Activated naive CD8-positive, alpha-beta T cell (primary cell): ENCODE measurements around the gene ARHGEF17.
A peak's percentile ranks its signal among the peaks of the same experiment; 100 is the strongest.

Experiments
- H3K27ac Mint-ChIP-seq: one replicate; pipeline ENCODE4 v1.8.0; 2021; ENCODE audit warnings: mixed read lengths
- H3K27me3 Mint-ChIP-seq: one replicate; pipeline ENCODE4 v1.8.0; 2021; ENCODE audit warnings: mixed read lengths
- H3K36me3 Mint-ChIP-seq: one replicate; pipeline ENCODE4 v1.8.0; 2021; ENCODE audit warnings: mixed read lengths
- H3K4me1 Mint-ChIP-seq: one replicate; pipeline ENCODE4 v1.8.0; 2021; ENCODE audit warnings: low read depth, mixed read lengths
- H3K4me3 Mint-ChIP-seq: one replicate; pipeline ENCODE4 v1.8.0; 2021; ENCODE audit warnings: mild to moderate bottlenecking, mixed read lengths
- H3K9me3 Mint-ChIP-seq: one replicate; pipeline ENCODE4 v1.8.0; 2021; ENCODE audit warnings: low read depth, mixed read lengths

The ARHGEF17 gene, protein sequence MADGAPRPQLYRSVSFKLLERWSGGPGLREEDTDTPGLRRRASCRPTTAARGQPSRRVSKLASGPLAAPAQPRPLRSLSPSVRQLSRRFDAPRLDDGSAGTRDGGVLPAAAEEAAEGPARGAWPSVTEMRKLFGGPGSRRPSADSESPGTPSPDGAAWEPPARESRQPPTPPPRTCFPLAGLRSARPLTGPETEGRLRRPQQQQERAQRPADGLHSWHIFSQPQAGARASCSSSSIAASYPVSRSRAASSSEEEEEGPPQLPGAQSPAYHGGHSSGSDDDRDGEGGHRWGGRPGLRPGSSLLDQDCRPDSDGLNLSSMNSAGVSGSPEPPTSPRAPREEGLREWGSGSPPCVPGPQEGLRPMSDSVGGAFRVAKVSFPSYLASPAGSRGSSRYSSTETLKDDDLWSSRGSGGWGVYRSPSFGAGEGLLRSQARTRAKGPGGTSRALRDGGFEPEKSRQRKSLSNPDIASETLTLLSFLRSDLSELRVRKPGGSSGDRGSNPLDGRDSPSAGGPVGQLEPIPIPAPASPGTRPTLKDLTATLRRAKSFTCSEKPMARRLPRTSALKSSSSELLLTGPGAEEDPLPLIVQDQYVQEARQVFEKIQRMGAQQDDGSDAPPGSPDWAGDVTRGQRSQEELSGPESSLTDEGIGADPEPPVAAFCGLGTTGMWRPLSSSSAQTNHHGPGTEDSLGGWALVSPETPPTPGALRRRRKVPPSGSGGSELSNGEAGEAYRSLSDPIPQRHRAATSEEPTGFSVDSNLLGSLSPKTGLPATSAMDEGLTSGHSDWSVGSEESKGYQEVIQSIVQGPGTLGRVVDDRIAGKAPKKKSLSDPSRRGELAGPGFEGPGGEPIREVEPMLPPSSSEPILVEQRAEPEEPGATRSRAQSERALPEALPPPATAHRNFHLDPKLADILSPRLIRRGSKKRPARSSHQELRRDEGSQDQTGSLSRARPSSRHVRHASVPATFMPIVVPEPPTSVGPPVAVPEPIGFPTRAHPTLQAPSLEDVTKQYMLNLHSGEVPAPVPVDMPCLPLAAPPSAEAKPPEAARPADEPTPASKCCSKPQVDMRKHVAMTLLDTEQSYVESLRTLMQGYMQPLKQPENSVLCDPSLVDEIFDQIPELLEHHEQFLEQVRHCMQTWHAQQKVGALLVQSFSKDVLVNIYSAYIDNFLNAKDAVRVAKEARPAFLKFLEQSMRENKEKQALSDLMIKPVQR (N-terminal part only)

DNA sequence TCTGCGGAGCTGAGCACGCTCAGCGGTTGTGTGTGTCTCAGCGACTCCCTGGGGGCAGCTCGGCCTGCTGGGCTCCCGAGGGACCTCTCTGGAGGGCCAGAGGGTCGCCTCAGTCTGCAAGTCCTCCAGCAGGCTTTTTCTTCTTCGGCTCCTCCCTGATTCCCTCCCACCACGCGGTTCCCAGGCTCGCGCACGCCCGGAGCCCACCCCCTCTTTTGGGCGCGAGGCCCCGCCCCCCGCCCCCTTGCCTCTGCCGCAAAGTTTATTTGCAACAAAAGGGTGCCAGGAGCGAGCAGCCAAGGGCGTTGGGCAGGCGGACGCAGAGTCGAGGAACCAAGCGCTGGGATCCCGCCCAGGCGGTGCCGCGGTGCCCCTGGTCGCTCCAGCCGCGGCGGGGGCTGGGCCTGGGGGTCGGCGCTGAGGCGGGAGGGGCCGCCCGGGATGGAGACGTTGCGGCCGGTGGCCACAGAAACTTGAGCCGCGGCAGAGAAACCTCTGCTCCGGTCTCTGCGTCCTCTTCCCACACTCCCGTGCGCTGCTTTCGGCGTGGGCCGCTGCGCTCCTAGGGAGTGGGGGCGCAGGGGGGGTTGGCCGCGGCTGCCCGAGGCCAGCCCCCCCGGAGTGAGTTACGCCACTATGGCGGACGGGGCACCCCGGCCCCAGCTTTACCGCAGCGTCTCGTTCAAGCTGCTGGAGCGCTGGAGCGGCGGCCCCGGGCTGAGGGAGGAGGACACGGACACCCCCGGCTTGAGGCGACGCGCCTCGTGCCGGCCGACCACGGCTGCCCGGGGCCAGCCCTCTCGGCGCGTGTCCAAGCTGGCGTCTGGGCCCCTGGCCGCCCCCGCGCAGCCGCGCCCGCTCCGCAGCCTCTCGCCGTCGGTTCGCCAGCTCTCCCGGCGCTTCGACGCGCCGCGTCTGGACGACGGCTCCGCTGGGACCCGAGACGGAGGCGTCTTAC lies at the start of gene ARHGEF17:
Gene ARHGEF17 (plus strand): TSS at position 274 of the 958 bp plus-strand sequence. CDS start 363 bp downstream, at position 637.
- Mint-ChIP-seq H3K27me3 (peaks cover 9% of the 10 kb centered on the region), H3K27ac (peak within 1 kb of the TSS; percentile 5), H3K36me3 (no peaks in the 10 kb centered on the region), H3K4me3 (peak within 1 kb of the TSS; percentile 93), H3K4me1 (peaks cover 10% of the 10 kb centered on the region), H3K9me3 (no peaks in the 10 kb centered on the region)

DNA sequence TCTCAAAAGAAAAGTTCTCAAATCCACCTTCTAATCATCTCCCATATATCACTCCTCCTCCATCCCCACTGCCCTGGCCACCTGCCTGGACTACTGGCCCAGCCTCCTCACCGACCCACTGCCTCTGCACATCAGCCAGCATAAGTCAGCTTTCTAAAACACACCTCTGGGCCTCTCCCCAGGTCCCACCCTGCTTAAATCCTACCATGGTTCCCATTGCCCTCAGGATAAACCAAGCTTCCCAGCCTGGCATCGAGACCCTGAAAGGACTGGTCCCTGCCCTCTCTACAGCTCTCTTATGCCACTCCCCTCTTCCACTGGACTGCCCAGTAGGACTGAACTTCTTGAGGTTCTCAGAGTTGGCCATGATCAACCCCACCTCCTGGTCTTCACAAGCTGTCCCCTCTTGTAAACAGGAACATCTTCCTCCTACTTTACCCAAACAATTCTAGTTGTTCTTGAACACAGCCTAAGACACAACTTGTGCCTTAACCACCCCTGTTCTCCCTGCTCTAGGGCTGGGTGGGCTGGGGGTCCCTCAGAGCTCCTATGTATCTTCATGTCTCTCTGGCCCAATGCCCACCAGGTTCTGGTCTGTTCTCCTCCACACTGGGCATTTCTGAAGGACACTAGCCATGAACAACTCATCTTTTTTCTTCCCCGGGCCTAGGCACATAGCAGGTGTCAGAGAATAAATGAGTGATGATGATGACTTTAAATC lies 48.5 kb upstream of the ARHGEF17 start:
- H3K36me3 Mint-ChIP-seq = no peaks in the 10 kb centered on the region
- peaks cover 4% of the 10 kb centered on the region for H3K27me3 Mint-ChIP-seq
- H3K9me3 Mint-ChIP-seq = no peaks in the 10 kb centered on the region
- H3K4me3 Mint-ChIP-seq = no peak overlapping the region
- no peaks in the 10 kb centered on the region for H3K4me1 Mint-ChIP-seq
- H3K27ac Mint-ChIP-seq = no peak overlapping the region

DNA sequence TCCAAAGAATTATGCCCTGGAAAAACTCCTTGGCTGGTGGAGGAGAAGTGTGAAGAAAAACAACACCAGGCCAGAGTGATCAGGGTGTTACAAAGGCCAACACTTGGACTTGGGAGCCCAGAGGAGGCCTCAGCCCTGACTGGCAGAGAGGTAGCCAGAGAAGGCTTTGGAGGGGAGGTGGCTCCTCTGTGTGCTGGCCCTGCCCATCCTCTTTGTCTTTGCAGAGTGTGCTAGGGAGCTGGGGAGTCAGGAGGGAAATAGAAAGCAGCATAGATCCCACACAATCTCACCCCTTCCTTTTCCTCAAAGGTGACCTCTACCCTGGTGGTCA lies 48.0 kb upstream of the ARHGEF17 start:
- Mint-ChIP-seq H3K36me3 (no peaks in the 10 kb centered on the region), H3K4me3 (no peak overlapping the region), H3K4me1 (no peaks in the 10 kb centered on the region), H3K27ac (no peak overlapping the region), H3K27me3 (peaks cover 9% of the 10 kb centered on the region), H3K9me3 (no peaks in the 10 kb centered on the region)

DNA sequence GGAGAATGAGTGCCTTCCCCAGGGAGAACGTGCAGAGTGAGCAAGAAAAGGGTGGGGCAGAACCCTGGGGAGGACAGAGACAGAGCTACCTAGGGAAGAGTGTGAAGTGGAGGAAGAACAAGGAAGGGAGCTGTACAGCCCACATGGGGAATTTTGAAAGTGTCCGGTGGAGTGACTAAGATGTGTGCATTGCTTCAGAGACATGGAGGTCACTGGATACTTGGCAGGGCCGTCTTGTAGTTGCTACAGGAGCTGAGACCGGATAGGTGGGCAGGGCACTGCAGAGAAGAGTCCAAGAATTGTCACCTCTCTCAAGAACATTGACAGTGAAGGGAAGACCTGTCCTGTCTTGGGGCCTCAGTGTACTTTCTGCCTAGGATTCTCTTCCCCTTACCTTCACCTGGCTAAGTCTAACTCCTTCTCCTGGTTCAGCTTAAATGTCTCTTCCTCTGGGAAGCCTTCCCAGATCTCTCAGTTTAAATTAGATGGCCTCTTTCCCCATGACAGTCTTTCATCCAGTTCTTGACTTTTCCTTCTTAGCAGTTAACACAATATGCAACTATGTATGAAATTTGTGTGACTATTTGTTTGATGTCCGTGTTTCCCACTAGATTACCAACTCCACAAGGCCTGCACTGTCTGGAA lies 45.1 kb upstream of the ARHGEF17 start:
- no peak overlapping the region for H3K27ac Mint-ChIP-seq
- H3K27me3 Mint-ChIP-seq = peaks cover 12% of the 10 kb centered on the region
- H3K36me3 Mint-ChIP-seq = no peaks in the 10 kb centered on the region

DNA sequence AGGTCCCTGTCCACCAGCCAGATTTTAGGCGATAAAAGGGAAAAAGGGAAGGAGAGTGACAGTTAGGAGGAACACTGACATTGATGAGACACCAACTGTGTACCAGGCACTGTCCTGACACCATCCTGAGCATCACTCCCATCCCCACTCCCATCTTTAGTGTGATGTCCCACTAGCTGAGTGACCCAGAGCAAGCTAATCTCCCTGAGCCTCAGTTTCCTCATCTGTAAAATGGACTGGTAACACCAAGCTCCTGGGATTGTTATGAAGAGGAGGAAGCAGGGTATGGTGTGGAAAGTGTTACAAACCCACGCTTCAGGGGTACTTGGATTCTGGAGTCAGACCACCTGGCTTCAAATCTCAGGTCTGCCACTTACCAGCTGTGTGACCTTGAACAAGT lies 44.4 kb upstream of the ARHGEF17 start:
- Mint-ChIP-seq H3K27ac (no peak overlapping the region), H3K36me3 (no peaks in the 10 kb centered on the region), H3K4me1 (no peaks in the 10 kb centered on the region), H3K9me3 (no peaks in the 10 kb centered on the region), H3K27me3 (peaks cover 12% of the 10 kb centered on the region), H3K4me3 (no peak overlapping the region)

More for the DNA sequence above, 45.1 kb upstream of the ARHGEF17 start:
- H3K4me1 Mint-ChIP-seq = no peaks in the 10 kb centered on the region
- no peaks in the 10 kb centered on the region for H3K9me3 Mint-ChIP-seq
- no peak overlapping the region for H3K4me3 Mint-ChIP-seq

DNA sequence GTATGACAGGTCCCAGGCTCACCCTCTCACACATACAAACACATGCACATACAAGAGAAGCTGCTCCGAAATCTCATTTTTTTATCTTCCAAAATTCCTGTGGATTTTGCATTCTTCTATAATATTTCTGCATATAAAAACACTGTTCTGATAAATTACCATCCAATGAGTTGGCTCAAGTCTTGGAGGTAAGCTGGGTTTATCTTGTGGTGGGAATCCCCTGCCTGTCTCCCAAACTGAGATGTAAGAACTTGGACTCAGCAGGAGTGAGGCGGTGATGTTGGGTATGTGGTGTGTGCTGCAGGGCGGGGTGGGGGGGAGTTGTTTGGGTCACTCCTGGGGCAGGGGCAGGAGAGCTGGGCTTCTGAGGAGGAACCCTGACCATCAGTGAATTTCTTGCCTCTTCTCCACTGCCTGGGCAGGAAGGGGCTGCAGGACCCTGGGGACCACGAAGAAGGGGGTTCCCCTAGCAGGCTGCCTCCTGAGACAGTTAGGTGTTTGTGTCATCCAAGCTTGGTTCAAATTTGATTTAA lies 42.7 kb upstream of the ARHGEF17 start:
- Mint-ChIP-seq H3K36me3 (no peaks in the 10 kb centered on the region), H3K4me1 (no peaks in the 10 kb centered on the region), H3K27ac (no peak overlapping the region), H3K4me3 (no peak overlapping the region), H3K9me3 (no peaks in the 10 kb centered on the region), H3K27me3 (peaks cover 12% of the 10 kb centered on the region)

DNA sequence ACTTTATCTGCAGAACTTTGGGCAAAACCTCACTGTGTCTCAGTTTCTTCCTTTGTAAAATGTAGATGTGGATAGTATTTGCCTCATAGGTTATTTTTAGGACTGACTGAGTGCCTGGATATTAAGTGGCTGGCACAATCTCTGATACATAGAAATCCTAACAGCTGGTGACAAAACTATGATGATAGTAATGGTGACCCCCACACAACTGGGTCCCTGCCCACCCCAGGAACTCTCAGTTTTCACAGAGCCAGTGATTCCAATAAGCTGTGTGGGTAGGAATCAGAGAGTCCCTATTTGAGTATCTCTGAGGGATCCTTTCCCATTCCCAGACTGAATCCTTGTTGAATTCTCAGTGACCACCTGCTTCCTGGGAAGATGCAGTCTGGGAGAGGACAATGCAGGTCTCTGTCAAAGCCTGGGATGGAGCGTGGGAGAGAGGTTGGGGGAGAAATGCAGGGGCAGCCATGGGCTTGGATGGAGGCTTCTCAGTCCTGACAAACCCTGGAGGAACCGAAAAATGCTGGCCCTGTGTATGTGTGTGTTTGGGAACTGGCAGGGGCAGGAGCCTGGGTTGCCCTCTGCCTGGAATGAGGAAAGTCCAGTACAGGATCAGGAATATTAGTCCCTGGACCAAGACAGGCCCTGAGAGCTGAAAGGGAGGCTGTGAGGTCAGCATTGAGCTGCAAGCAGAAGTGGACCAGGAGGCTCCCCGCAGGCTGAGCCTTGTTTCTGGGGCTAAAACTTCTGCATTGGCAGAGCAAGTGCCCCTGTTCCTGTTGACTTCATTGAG lies 42.0 kb upstream of the ARHGEF17 start:
- H3K27ac Mint-ChIP-seq = no peak overlapping the region
- H3K9me3 Mint-ChIP-seq = no peaks in the 10 kb centered on the region
- H3K4me1 Mint-ChIP-seq = no peaks in the 10 kb centered on the region
- no peaks in the 10 kb centered on the region for H3K36me3 Mint-ChIP-seq
- no peak overlapping the region for H3K4me3 Mint-ChIP-seq
- peaks cover 12% of the 10 kb centered on the region for H3K27me3 Mint-ChIP-seq

DNA sequence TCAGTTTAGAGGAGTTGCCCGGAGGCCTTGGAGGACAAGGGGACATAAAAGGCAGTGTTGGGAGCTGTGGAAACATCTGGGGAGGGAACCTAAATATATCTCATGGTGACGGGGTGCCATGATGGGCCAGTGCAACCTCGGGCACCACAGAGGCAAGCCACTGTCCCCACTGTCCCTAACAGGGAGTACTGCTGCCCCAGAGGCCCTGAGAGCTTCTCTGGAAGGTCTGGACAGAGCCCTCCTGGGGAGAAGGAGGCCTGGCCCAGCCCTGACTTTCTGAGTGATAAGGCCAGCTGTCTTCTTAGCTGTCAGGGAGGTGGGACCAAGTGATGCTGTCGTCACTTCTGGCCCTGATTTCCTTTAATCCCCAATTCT lies 41.4 kb upstream of the ARHGEF17 start:
- H3K36me3 Mint-ChIP-seq = no peaks in the 10 kb centered on the region
- no peak overlapping the region for H3K27ac Mint-ChIP-seq
- H3K27me3 Mint-ChIP-seq = peaks cover 12% of the 10 kb centered on the region
- no peak overlapping the region for H3K4me3 Mint-ChIP-seq
- H3K4me1 Mint-ChIP-seq = no peaks in the 10 kb centered on the region
- no peaks in the 10 kb centered on the region for H3K9me3 Mint-ChIP-seq

DNA sequence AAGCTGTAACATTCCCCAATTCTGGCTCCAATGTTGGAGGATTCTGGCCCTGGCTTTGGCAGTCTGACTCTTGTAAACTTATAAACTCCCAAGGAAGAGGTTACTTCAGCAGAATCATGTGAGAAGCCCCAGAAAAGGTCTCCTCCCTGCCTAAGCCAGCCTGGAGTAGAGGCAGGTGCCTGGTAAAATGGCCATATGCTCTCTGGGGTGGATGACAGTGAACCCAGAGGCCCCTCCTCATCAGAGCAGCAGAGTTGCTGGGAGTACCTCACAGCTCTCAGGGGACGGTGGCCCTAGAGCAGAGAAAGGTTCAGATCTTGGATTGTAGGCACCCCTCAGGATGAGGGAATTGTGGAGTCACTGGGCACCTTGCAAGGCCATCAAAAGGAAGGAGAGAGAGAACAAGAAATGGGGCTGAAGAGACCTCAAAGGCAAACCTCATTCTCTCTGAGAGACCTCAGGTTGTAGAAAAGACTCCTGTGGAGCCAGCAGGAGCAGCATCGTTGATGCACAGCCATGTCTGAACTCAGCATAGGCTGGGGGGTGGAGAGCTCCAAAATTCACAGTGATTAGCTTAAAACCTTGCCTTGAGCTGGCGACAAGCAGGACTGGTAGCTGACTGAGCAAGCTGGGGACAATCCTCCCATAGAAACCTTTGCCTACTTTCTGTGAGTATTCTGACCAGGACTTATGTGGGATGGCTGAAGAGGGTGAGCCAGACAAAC lies 40.8 kb upstream of the ARHGEF17 start:
- Mint-ChIP-seq H3K36me3 (no peaks in the 10 kb centered on the region), H3K27me3 (peaks cover 12% of the 10 kb centered on the region), H3K9me3 (no peaks in the 10 kb centered on the region), H3K4me3 (no peak overlapping the region), H3K4me1 (no peaks in the 10 kb centered on the region), H3K27ac (no peak overlapping the region)

DNA sequence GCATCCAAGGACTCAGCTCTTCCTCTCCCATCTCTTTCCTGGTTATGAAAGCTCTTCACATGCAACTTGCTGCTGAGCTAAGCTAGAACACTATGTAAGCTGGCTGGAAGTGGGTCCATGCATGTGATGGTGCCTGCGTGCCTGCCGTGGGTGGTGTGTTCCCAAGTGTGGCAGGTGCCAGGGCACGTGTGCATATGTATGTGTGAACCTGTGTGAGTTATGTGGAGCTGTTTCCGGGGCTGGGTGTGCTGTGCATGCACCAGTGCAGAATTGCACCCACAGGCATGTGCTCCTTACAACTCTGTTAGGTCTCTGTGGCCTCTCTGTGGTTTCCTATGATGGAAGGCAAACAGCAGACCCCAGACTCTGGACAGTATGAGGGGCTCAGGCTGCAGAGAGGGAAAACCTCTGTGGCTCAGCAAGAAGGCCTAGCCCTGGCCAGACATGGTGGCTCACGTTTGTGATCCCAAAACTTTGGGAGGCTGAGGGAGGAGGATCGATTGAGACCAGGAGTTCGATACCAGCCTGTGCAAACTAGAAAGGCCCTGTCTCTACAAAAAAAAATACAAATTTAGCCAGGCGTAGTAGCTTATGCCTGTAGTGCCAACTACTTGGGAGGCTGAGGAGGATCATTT lies 40.1 kb upstream of the ARHGEF17 start:
- Mint-ChIP-seq H3K9me3 (no peaks in the 10 kb centered on the region), H3K4me1 (no peaks in the 10 kb centered on the region), H3K27me3 (peaks cover 12% of the 10 kb centered on the region), H3K27ac (no peak overlapping the region), H3K4me3 (no peak overlapping the region), H3K36me3 (no peaks in the 10 kb centered on the region)

DNA sequence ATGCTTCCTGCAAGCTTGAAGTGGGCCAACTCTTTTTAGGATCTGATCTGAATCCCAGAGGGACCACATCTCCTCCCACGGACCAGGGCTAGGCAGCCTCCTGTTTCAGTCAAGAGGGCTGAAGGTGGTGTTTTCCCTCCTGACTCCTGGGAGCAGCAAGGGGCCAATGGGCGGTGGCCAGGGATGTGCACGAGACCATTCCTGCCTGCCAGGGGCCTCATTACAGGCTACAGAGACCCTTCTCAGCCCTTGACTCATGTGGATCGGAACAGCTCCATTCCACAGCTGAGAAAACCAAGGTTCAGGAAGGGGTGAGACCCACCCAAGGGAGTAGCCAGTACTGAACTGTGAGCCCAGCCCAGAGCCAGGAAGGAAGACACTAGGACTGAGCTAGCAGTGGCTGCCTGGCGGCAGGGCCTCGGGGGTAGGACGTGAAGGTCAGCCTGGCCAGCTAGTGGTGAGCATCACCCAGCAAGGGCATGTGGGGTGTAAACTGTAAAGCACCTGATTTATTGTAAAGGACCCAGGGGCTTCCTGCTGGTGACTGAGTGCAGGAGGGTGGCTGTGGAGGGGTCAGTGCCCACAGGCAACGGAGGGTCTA lies 39.3 kb upstream of the ARHGEF17 start:
- H3K27ac Mint-ChIP-seq = no peak overlapping the region
- H3K4me3 Mint-ChIP-seq = no peak overlapping the region
- H3K4me1 Mint-ChIP-seq = no peaks in the 10 kb centered on the region
- no peaks in the 10 kb centered on the region for H3K9me3 Mint-ChIP-seq
- no peaks in the 10 kb centered on the region for H3K36me3 Mint-ChIP-seq
- peaks cover 8% of the 10 kb centered on the region for H3K27me3 Mint-ChIP-seq
